ENCODE measurements around the gene METTL21A. TPM values are rescaled to one million over a fixed set of nuclear protein-coding genes. Genes with fewer than 3 reads are reported as not detected.
A peak's percentile ranks its signal among the peaks of the same experiment; 100 is the strongest.

The METTL21A gene
- total RNA-seq, 1 donor from 2014 or later: 23.1 TPM

- Mint-ChIP-seq H3K27ac (no peak overlapping the region), H3K4me1 (ENCODE audit: unreplicated experiment) (peaks cover 34% of the 10 kb centered on the region), H3K9me3 (no peaks in the 10 kb centered on the region), H3K27me3 (no peaks in the 10 kb centered on the region), H3K4me3 (no peak overlapping the region), H3K36me3 (peaks cover 37% of the 10 kb centered on the region)
- TF ChIP-seq CTCF (conservative IDR thresholded peaks at IDR 0.05): no peak
- DNase-seq (ENCODE audit: extremely low spot score, unreplicated experiment): no peak
Observed at GRCh38 chr2:207619764-207620203, 5.4 kb downstream of the METTL21A start.

GRCh38 chr2:207617011-207617671 is 8.1 kb downstream of the METTL21A start:
- H3K36me3 Mint-ChIP-seq: peaks cover 31% of the 10 kb centered on the region
- H3K27ac Mint-ChIP-seq: peak overlapping the region; percentile 76
- TF ChIP-seq CTCF (conservative IDR thresholded peaks at IDR 0.05): no peak
- H3K9me3 Mint-ChIP-seq: no peaks in the 10 kb centered on the region
- H3K4me3 Mint-ChIP-seq: peak overlapping the region; percentile 21
- H3K27me3 Mint-ChIP-seq: no peaks in the 10 kb centered on the region
- no peak for DNase-seq (ENCODE audit: extremely low spot score, unreplicated experiment)
- H3K4me1 Mint-ChIP-seq (ENCODE audit: unreplicated experiment): peaks cover 24% of the 10 kb centered on the region

GRCh38 chr2:207616185-207616584 is 9.0 kb downstream of the METTL21A start:
- H3K27ac Mint-ChIP-seq: no peak overlapping the region
- TF ChIP-seq CTCF (conservative IDR thresholded peaks at IDR 0.05): no peak
- no peak for DNase-seq (ENCODE audit: extremely low spot score, unreplicated experiment)

GRCh38 chr2:207614824-207615223 is 10.4 kb downstream of the METTL21A start:
- no peak for DNase-seq (ENCODE audit: extremely low spot score, unreplicated experiment)
- TF ChIP-seq CTCF (conservative IDR thresholded peaks at IDR 0.05): no peak
- no peak overlapping the region for H3K4me3 Mint-ChIP-seq
- H3K27me3 Mint-ChIP-seq: no peaks in the 10 kb centered on the region
- peaks cover 22% of the 10 kb centered on the region for H3K36me3 Mint-ChIP-seq
- H3K4me1 Mint-ChIP-seq (ENCODE audit: unreplicated experiment): peaks cover 14% of the 10 kb centered on the region
- H3K27ac Mint-ChIP-seq: no peak overlapping the region
- no peaks in the 10 kb centered on the region for H3K9me3 Mint-ChIP-seq

More at GRCh38 chr2:207616185-207616584, 9.0 kb downstream of the METTL21A start:
- peaks cover 27% of the 10 kb centered on the region for H3K36me3 Mint-ChIP-seq
- H3K27me3 Mint-ChIP-seq: no peaks in the 10 kb centered on the region
- H3K4me1 Mint-ChIP-seq (ENCODE audit: unreplicated experiment): peaks cover 17% of the 10 kb centered on the region
- H3K4me3 Mint-ChIP-seq: no peak overlapping the region
- no peaks in the 10 kb centered on the region for H3K9me3 Mint-ChIP-seq

GRCh38 chr2:207612714-207613113 is 12.5 kb downstream of the METTL21A start:
- Mint-ChIP-seq H3K9me3 (no peaks in the 10 kb centered on the region), H3K36me3 (peaks cover 29% of the 10 kb centered on the region), H3K27ac (no peak overlapping the region), H3K4me1 (ENCODE audit: unreplicated experiment) (peaks cover 10% of the 10 kb centered on the region), H3K4me3 (no peak overlapping the region), H3K27me3 (no peaks in the 10 kb centered on the region)
- DNase-seq (ENCODE audit: extremely low spot score, unreplicated experiment): no peak
- TF ChIP-seq CTCF (conservative IDR thresholded peaks at IDR 0.05): no peak

Data from type B pancreatic cell (in vitro differentiated cells).